ENCODE results near the gene KIF16B.

- TF ChIP-seq CTCF (IDR thresholded peaks at IDR 0.05): no peak
- TF ChIP-seq POLR2A (IDR thresholded peaks at IDR 0.05): no peak
- TF ChIP-seq POLR2AphosphoS5 (IDR thresholded peaks at IDR 0.05): no peak
- TF ChIP-seq EP300 (IDR thresholded peaks at IDR 0.05): no peak
Observed at GRCh38 chr20:16432466-16433292, 140.6 kb downstream of the KIF16B start.

All from sigmoid colon (tissue), 4 donors.